ENCODE data around the gene LRCH4. TPM values are rescaled to one million over a fixed set of nuclear protein-coding genes. Genes with fewer than 3 reads are reported as not detected.
A peak's percentile ranks its signal among the peaks of the same experiment; 100 is the strongest.

LRCH4 gene
- total and polyA plus RNA-seq, 2 of the 13 experiments (the other 11 are each of a cell fraction or from before 2014, with no cell fraction given), result 7.0 to 9.3 TPM

GRCh38 chr7:100566018-100566531 is 19.9 kb downstream of the LRCH4 start (continued):
- TF ChIP-seq, protein P1, sequence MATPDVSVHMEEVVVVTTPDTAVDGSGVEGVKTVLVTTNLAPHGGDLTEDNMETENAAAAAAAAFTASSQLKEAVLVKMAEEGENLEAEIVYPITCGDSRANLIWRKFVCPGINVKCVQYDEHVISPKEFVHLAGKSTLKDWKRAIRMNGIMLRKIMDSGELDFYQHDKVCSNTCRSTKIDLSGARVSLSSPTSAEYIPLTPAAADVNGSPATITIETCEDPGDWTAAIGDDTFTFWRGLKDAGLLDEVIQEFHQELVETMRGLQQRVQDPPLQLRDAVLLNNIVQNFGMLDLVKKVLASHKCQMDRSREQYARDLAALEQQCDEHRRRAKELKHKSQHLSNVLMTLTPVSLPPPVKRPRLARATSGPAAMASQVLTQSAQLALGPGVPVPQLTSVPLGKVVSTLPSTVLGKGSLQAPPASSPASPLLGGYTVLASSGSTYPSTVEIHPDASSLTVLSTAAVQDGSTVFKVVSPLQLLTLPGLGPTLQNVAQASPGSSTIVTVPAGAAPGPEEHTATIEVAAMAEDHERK (CRISPR knock-in tag; IDR thresholded peaks at IDR 0.05; ENCODE audit: low read depth), result no peak
- TF ChIP-seq, protein P2, sequence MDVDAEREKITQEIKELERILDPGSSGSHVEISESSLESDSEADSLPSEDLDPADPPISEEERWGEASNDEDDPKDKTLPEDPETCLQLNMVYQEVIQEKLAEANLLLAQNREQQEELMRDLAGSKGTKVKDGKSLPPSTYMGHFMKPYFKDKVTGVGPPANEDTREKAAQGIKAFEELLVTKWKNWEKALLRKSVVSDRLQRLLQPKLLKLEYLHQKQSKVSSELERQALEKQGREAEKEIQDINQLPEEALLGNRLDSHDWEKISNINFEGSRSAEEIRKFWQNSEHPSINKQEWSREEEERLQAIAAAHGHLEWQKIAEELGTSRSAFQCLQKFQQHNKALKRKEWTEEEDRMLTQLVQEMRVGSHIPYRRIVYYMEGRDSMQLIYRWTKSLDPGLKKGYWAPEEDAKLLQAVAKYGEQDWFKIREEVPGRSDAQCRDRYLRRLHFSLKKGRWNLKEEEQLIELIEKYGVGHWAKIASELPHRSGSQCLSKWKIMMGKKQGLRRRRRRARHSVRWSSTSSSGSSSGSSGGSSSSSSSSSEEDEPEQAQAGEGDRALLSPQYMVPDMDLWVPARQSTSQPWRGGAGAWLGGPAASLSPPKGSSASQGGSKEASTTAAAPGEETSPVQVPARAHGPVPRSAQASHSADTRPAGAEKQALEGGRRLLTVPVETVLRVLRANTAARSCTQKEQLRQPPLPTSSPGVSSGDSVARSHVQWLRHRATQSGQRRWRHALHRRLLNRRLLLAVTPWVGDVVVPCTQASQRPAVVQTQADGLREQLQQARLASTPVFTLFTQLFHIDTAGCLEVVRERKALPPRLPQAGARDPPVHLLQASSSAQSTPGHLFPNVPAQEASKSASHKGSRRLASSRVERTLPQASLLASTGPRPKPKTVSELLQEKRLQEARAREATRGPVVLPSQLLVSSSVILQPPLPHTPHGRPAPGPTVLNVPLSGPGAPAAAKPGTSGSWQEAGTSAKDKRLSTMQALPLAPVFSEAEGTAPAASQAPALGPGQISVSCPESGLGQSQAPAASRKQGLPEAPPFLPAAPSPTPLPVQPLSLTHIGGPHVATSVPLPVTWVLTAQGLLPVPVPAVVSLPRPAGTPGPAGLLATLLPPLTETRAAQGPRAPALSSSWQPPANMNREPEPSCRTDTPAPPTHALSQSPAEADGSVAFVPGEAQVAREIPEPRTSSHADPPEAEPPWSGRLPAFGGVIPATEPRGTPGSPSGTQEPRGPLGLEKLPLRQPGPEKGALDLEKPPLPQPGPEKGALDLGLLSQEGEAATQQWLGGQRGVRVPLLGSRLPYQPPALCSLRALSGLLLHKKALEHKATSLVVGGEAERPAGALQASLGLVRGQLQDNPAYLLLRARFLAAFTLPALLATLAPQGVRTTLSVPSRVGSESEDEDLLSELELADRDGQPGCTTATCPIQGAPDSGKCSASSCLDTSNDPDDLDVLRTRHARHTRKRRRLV (CRISPR knock-in tag; IDR thresholded peaks at IDR 0.05), result no peak
- TF ChIP-seq, protein P3, sequence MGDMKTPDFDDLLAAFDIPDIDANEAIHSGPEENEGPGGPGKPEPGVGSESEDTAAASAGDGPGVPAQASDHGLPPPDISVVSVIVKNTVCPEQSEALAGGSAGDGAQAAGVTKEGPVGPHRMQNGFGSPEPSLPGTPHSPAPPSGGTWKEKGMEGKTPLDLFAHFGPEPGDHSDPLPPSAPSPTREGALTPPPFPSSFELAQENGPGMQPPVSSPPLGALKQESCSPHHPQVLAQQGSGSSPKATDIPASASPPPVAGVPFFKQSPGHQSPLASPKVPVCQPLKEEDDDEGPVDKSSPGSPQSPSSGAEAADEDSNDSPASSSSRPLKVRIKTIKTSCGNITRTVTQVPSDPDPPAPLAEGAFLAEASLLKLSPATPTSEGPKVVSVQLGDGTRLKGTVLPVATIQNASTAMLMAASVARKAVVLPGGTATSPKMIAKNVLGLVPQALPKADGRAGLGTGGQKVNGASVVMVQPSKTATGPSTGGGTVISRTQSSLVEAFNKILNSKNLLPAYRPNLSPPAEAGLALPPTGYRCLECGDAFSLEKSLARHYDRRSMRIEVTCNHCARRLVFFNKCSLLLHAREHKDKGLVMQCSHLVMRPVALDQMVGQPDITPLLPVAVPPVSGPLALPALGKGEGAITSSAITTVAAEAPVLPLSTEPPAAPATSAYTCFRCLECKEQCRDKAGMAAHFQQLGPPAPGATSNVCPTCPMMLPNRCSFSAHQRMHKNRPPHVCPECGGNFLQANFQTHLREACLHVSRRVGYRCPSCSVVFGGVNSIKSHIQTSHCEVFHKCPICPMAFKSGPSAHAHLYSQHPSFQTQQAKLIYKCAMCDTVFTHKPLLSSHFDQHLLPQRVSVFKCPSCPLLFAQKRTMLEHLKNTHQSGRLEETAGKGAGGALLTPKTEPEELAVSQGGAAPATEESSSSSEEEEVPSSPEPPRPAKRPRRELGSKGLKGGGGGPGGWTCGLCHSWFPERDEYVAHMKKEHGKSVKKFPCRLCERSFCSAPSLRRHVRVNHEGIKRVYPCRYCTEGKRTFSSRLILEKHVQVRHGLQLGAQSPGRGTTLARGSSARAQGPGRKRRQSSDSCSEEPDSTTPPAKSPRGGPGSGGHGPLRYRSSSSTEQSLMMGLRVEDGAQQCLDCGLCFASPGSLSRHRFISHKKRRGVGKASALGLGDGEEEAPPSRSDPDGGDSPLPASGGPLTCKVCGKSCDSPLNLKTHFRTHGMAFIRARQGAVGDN (CRISPR knock-in tag; IDR thresholded peaks at IDR 0.05), result peak; percentile 83
- no peak for TF ChIP-seq NR2F6 (IDR thresholded peaks at IDR 0.05)
- 0 out of 2 replicates have a peak, but pooled peaks have one; percentile 17 for TF ChIP-seq NR2F6 (CRISPR knock-in tag; IDR thresholded peaks at IDR 0.05)
- no peak for TF ChIP-seq ZNF724P (CRISPR knock-in tag; IDR thresholded peaks at IDR 0.05; ENCODE audit: borderline replicate concordance)
- no peak for TF ChIP-seq MAF1 (CRISPR knock-in tag; IDR thresholded peaks at IDR 0.05; ENCODE audit: borderline replicate concordance)
- no peak for TF ChIP-seq ZNF772 (CRISPR knock-in tag; IDR thresholded peaks at IDR 0.05)
- TF ChIP-seq SCMH1 (CRISPR knock-in tag; IDR thresholded peaks at IDR 0.05; ENCODE audit: borderline replicate concordance), result no peak
- no peak for TF ChIP-seq ZNF333 (CRISPR knock-in tag; IDR thresholded peaks at IDR 0.05; ENCODE audit: borderline replicate concordance)
- TF ChIP-seq IKZF4 (CRISPR knock-in tag; IDR thresholded peaks at IDR 0.05; ENCODE audit: borderline replicate concordance, low read depth, not compliant biosample characterization), result no peak
- no peak for TF ChIP-seq TAF15 (IDR thresholded peaks at IDR 0.05; ENCODE audit: low read depth, low read length, poor library complexity, severe bottlenecking)
- TF ChIP-seq RFXANK (CRISPR knock-in tag; IDR thresholded peaks at IDR 0.05), result no peak
- TF ChIP-seq YEATS2 (CRISPR knock-in tag; IDR thresholded peaks at IDR 0.05; ENCODE audit: borderline replicate concordance), result no peak
- TF ChIP-seq GABPB1 (CRISPR knock-in tag; IDR thresholded peaks at IDR 0.05), result peak; percentile 19; the same call in 1 of the 2 replicates
- TF ChIP-seq RBM22 (optimal IDR thresholded peaks at IDR 0.05; ENCODE audit: low read length), result peak; percentile 93
- peak; percentile 53; the same call in 1 of the 2 replicates for TF ChIP-seq PAF1 (CRISPR knock-in tag; IDR thresholded peaks at IDR 0.05)
- TF ChIP-seq JDP2 (CRISPR knock-in tag; IDR thresholded peaks at IDR 0.05; ENCODE audit: borderline replicate concordance), result no peak
- no peak for TF ChIP-seq MXI1 (IDR thresholded peaks at IDR 0.05; ENCODE audit: borderline replicate concordance, low read depth, low read length)
- TF ChIP-seq CHD2 (IDR thresholded peaks at IDR 0.05; ENCODE audit: low read depth, low read length), result no peak
- TF ChIP-seq ZBTB1 (CRISPR knock-in tag; IDR thresholded peaks at IDR 0.05; ENCODE audit: borderline replicate concordance), result no peak

All from HepG2 (cell line).